LNCaP clone FGC (cell line): ENCODE data around the gene GRM8.
A peak's percentile ranks its signal among the peaks of the same experiment; 100 is the strongest.

Experiments
- DNase-seq: peaks from one replicate; pipeline ENCODE4 v3.0.0-alpha.2; 2011; ENCODE audit warnings: low read depth
- H3K4me3 ChIP-seq: 2 replicates; pipeline ENCODE4 v1.5.1; 2011; ENCODE audit warnings: mild to moderate bottlenecking, low read depth, low read length, control low read depth
- TF ChIP-seq, protein P1 (sequence below): IDR thresholded peaks from 2 replicates; pipeline ENCODE4 v1.5.1; 2012; ENCODE audit warnings: mild to moderate bottlenecking; ENCODE audit not compliant: control insufficient read depth, insufficient read depth; ENCODE audit errors: extremely low read depth

The GRM8 gene

GRCh38 chr7:126958367-126958766, 294.4 kb downstream of the GRM8 start:
- TF ChIP-seq, protein P1, sequence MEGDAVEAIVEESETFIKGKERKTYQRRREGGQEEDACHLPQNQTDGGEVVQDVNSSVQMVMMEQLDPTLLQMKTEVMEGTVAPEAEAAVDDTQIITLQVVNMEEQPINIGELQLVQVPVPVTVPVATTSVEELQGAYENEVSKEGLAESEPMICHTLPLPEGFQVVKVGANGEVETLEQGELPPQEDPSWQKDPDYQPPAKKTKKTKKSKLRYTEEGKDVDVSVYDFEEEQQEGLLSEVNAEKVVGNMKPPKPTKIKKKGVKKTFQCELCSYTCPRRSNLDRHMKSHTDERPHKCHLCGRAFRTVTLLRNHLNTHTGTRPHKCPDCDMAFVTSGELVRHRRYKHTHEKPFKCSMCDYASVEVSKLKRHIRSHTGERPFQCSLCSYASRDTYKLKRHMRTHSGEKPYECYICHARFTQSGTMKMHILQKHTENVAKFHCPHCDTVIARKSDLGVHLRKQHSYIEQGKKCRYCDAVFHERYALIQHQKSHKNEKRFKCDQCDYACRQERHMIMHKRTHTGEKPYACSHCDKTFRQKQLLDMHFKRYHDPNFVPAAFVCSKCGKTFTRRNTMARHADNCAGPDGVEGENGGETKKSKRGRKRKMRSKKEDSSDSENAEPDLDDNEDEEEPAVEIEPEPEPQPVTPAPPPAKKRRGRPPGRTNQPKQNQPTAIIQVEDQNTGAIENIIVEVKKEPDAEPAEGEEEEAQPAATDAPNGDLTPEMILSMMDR, result no peak
- DNase-seq, result no peak
- no peak overlapping the region for H3K4me3 ChIP-seq

DNA sequence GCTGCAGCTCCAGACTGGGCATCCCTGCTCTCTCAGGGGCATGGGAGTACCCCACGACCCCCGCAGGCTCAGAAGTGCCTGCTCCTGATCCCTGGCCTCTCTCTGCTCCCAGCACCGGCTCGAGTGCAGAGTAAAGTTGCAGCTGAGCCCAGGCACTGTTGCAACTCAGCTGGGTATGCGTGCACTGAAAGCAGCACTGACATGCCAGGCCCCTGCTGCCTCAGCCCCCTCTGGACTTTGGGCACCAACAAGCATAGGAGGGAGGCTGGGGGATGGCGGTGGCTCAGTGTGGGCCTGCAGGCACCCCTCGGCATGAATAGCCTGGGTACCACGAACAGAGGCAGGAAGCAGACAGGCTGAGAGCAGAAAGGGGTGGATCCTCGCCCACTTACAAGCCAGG, 295.3 kb downstream of the GRM8 start:
- TF ChIP-seq, protein P1, result no peak
- no peak overlapping the region for H3K4me3 ChIP-seq
- DNase-seq, result no peak

DNA sequence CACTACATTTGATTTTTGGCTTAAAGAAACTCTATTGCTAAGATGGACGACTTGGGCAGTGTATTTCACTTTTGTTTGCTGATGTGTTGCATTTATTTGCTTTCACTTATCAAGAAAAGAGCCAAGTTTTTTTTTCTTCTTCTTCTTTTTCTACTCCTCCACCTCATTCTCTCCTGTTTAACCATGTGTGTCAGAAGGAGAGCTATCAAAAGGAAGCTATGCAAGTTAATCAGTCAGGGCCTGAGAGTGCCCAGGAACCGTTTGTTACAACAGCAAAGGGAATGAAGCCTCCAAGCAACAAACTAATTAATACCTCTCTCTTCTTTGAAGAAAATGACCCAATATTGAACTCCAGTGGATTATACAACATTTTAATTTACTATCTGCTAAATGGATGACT, 299.3 kb downstream of the GRM8 start:
- TF ChIP-seq, protein P1, result no peak
- DNase-seq, result no peak
- no peak overlapping the region for H3K4me3 ChIP-seq

GRCh38 chr7:126948664-126949063, 304.1 kb downstream of the GRM8 start:
- no peak overlapping the region for H3K4me3 ChIP-seq
- TF ChIP-seq, protein P1, result no peak
- no peak for DNase-seq

DNA sequence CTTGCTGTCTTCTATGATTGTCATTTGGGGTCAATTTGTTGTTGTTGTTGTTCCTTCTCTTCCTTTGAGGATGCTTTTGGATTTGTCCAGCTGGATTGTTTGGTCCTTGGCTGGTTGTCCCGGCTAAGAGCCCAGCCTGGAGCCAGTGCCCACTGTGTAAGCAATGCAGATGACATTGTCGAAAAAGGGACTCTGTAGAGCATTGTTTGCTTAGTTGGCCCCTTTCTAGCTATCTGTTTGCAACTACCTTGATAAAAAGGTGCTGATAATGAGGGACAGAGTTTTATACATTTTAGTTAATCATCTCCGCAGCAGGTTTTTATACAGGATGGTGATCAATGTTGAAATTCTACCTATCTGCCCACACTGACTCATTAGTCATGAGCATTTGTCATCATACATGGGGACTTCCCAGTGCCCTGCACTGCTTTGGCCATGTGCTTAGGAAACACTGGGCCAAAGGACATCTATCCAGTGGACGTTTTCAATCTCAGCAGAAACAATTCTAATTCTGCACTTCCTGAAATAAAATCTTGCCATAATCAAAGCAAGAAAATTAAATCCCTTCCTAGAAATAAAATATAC, 311.9 kb downstream of the GRM8 start:
- DNase-seq, result no peak
- TF ChIP-seq, protein P1, result no peak
- H3K4me3 ChIP-seq, result no peak overlapping the region

GRCh38 chr7:126937171-126937570, 315.6 kb downstream of the GRM8 start:
- TF ChIP-seq, protein P1, result no peak
- DNase-seq, result peak; percentile 84
- H3K4me3 ChIP-seq, result no peak overlapping the region

DNA sequence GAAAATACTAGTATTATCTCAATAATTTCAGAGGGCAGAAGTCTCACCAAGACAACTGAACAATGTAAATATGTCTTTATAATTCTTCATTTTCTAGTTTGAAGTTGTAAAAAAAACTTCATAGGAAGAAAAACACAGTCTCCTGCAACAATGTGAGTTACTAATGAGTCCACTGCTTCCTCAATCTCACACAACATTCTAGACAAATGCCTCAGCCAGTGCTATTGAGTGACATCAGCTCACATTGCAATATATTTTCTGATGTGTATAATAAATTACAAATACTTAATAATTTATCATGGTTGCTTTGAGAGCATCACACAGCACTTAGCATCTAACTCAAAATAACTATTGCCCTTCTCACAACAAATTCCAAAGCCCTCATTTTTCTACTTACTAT, 321.2 kb downstream of the GRM8 start:
- no peak overlapping the region for H3K4me3 ChIP-seq
- no peak for DNase-seq
- TF ChIP-seq, protein P1, result no peak
